Measurements from ENCODE around the gene GUCY2C. TPM values are rescaled to one million over a fixed set of nuclear protein-coding genes. Genes with fewer than 3 reads are reported as not detected.

GUCY2C gene
- total and polyA plus RNA-seq, 2 donors (not counting 3 experiments of a cell fraction or from before 2014, with no cell fraction given) = not detected

DNA sequence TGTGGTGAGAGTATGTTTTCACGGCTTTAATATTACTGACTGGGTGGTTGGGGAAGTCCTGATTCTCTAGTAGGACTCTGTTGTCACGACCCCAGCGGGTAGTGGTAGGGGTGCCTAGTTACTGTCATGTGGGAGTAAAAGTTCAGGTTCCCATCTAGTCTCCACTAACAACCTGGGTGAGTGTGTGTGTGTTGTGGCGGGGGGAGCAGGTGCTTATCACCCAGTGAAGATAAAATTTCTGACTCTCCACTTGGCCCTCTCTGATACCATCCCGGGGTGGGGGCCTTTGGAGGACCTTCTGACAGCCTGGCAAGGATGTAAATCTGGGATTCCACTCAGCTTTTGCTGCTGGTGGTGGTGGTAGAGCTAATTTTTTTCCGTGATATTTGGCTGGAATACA is 35.4 kb upstream of the GUCY2C start:
- Histone ChIP-seq H3K9me3 (replicated peaks; ENCODE audit: control insufficient read depth, insufficient read depth, low read length) (no peaks in the 10 kb centered on the region), H3K4me3 (replicated peaks in 1 of 3; ENCODE audit: insufficient read depth in 1 of 3, low read depth in 1 of 3, low read length in 3 of 3) (no peak overlapping the region), H3K4me1 (ENCODE audit: control insufficient read depth, extremely low read depth, insufficient read depth, low read length) (no peaks in the 10 kb centered on the region), H3K27me3 (ENCODE audit: control insufficient read depth in 2 of 2, insufficient read depth in 2 of 2, low read length in 2 of 2) (peaks cover 5 to 6% of the 10 kb centered on the region in 2 experiments), H3K36me3 (ENCODE audit: control insufficient read depth in 2 of 2, extremely low read depth in 1 of 2, insufficient read depth in 2 of 2, low read length in 2 of 2) (no peaks in the 10 kb centered on the region), H3K79me2 (ENCODE audit: control insufficient read depth, insufficient read depth, low read length) (no peaks in the 10 kb centered on the region), H3K9me1 (replicated peaks; ENCODE audit: control insufficient read depth, extremely low read depth, insufficient read depth, low read length) (no peaks in the 10 kb centered on the region), H4K20me1 (replicated peaks; ENCODE audit: control insufficient read depth, extremely low read depth, insufficient read depth, low read length) (no peaks in the 10 kb centered on the region), H3K4me2 (ENCODE audit: insufficient read depth, low read length) (no peak overlapping the region), H2AFZ (ENCODE audit: low read depth, low read length) (no peak overlapping the region), H3K27ac (ENCODE audit: insufficient read depth, low read depth, low read length) (no peak overlapping the region), H3K9ac (replicated peaks; ENCODE audit: extremely low read depth, insufficient read depth, low read length) (no peak overlapping the region)
- FAIRE-seq (no peak), DNase-seq (ENCODE audit: low read depth, low spot score) (no peak)
- dilution Hi-C loops (cut with MboI; ENCODE audit: extremely low pct_ligation_motif_present, low sequenced_read_pairs) (no loop called here), intact Hi-C loops (cut with micrococcal nuclease) (no loop called here)
- POLR2A ChIA-PET = no interaction called here
- CTCF ChIA-PET = interaction anchor here (1.4 to 2.4 kb wide), 2 partner anchors 8 to 15 kb away, joined by 4 to 10 read pairs; no protein-coding TSS in a partner anchor
- no TSS peak for BruUV-seq (replicated peaks)
- TF ChIP-seq MYC (IDR thresholded peaks at IDR 0.05; ENCODE audit: low read depth, low read length) = no peak

- TF ChIP-seq, protein P1, sequence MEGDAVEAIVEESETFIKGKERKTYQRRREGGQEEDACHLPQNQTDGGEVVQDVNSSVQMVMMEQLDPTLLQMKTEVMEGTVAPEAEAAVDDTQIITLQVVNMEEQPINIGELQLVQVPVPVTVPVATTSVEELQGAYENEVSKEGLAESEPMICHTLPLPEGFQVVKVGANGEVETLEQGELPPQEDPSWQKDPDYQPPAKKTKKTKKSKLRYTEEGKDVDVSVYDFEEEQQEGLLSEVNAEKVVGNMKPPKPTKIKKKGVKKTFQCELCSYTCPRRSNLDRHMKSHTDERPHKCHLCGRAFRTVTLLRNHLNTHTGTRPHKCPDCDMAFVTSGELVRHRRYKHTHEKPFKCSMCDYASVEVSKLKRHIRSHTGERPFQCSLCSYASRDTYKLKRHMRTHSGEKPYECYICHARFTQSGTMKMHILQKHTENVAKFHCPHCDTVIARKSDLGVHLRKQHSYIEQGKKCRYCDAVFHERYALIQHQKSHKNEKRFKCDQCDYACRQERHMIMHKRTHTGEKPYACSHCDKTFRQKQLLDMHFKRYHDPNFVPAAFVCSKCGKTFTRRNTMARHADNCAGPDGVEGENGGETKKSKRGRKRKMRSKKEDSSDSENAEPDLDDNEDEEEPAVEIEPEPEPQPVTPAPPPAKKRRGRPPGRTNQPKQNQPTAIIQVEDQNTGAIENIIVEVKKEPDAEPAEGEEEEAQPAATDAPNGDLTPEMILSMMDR (IDR thresholded peaks at IDR 0.05; ENCODE audit: extremely low read depth in 1 of 2, insufficient read depth in 1 of 2, low read depth in 1 of 2, low read length in 2 of 2) = no peak
- TF ChIP-seq FOS (IDR thresholded peaks at IDR 0.05; ENCODE audit: borderline replicate concordance, insufficient read depth, low read length) (no peak), GATA2 (IDR thresholded peaks at IDR 0.05; ENCODE audit: insufficient read depth, insufficient read length, low read depth, low read length) (no peak), POLR2AphosphoS5 (IDR thresholded peaks at IDR 0.05; ENCODE audit: insufficient read depth, low read depth, low read length) (no peak), EZH2 (IDR thresholded peaks at IDR 0.05; ENCODE audit: borderline replicate concordance, low read depth, low read length, severe bottlenecking) (no peak), MAX (IDR thresholded peaks at IDR 0.05; ENCODE audit: insufficient read depth, insufficient read length) (no peak), POLR2A (IDR thresholded peaks at IDR 0.05; ENCODE audit: low read depth, low read length) (no peak), MYC (IDR thresholded peaks at IDR 0.05; ENCODE audit: low read depth, low read length) (no peak)
- H3K4me2 ChIP-seq (ENCODE audit: insufficient read depth, low read length) = no peak overlapping the region
- DNase-seq (ENCODE audit: low read depth, low spot score) (no peak), FAIRE-seq (no peak)
- intact Hi-C loops (cut with micrococcal nuclease) (loop anchor here (10.0 kb wide), 1 partner anchor 795 kb away; no protein-coding TSS in a partner anchor), dilution Hi-C loops (cut with MboI; ENCODE audit: extremely low pct_ligation_motif_present, low sequenced_read_pairs) (no loop called here)
- no peaks in the 10 kb centered on the region for H3K9me1 ChIP-seq (replicated peaks; ENCODE audit: control insufficient read depth, extremely low read depth, insufficient read depth, low read length)
- ChIA-PET CTCF (interaction anchor here (1.1 to 1.4 kb wide), 2 partner anchors 9 to 10 kb away, joined by 3 read pairs; no protein-coding TSS in a partner anchor), POLR2A (no interaction called here)
- no peak overlapping the region for H3K27ac ChIP-seq (ENCODE audit: insufficient read depth, low read depth, low read length)
- no peaks in the 10 kb centered on the region for H3K9me3 ChIP-seq (replicated peaks; ENCODE audit: control insufficient read depth, insufficient read depth, low read length)
- H4K20me1 ChIP-seq (replicated peaks; ENCODE audit: control insufficient read depth, extremely low read depth, insufficient read depth, low read length) = no peaks in the 10 kb centered on the region
- H3K36me3 ChIP-seq (ENCODE audit: control insufficient read depth in 2 of 2, extremely low read depth in 1 of 2, insufficient read depth in 2 of 2, low read length in 2 of 2) = no peaks in the 10 kb centered on the region
- H2AFZ ChIP-seq (ENCODE audit: low read depth, low read length) = no peak overlapping the region
- H3K79me2 ChIP-seq (ENCODE audit: control insufficient read depth, insufficient read depth, low read length) = no peaks in the 10 kb centered on the region
- no peak overlapping the region for H3K9ac ChIP-seq (replicated peaks; ENCODE audit: extremely low read depth, insufficient read depth, low read length)
- H3K27me3 ChIP-seq (ENCODE audit: control insufficient read depth in 2 of 2, insufficient read depth in 2 of 2, low read length in 2 of 2) = peaks cover 5 to 6% of the 10 kb centered on the region in 2 experiments
- no peak overlapping the region for H3K4me3 ChIP-seq (replicated peaks in 1 of 3; ENCODE audit: insufficient read depth in 1 of 3, low read depth in 1 of 3, low read length in 3 of 3)
- H3K4me1 ChIP-seq (ENCODE audit: control insufficient read depth, extremely low read depth, insufficient read depth, low read length) = no peaks in the 10 kb centered on the region
- no TSS peak for BruUV-seq (replicated peaks)
Observed at GRCh38 chr12:14729586-14729985, 33.2 kb upstream of the GUCY2C start.

Data from endothelial cell of umbilical vein (primary cell).